ENCODE data around the gene FKBP4.

FKBP4 gene

DNA sequence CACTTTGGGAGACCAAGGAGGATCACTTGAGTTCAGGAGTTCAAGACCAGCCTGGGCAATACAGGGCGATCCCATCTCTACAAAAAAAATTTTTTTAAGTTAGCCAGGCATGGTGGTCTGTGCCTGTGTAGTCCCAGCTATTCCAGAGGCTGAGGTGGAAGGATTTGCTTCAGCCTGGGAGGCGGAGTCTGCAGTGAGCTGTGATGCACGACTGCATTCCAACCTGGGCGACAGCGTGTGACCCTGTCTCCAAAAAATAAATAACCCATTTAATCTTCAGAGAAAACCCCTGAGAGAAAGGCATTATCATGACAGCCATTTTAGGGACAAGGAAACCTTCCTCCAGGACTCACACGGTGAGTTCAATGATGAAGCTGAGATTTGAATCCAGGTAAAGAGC lies 3.7 kb upstream of the FKBP4 start:
- Histone ChIP-seq H2AK5ac (ENCODE audit: low read length) (no peak overlapping the region), H3K27me3 (ENCODE audit: insufficient read depth, low read length) (no peaks in the 10 kb centered on the region), H2BK120ac (ENCODE audit: insufficient read depth, low read length, poor library complexity) (no peak overlapping the region), H4K12ac (ENCODE audit: low read depth, low read length) (no peak overlapping the region), H3K4ac (ENCODE audit: low read depth, low read length) (no peak overlapping the region), H2AFZ (ENCODE audit: insufficient read depth, low read length, poor library complexity) (no peak overlapping the region), H3K79me2 (ENCODE audit: control insufficient read depth, insufficient read depth, low read length, poor library complexity) (peaks cover 7% of the 10 kb centered on the region), H2BK5ac (ENCODE audit: low read depth, low read length, poor library complexity) (no peak overlapping the region), H3K27ac (ENCODE audit: low read depth, low read length) (no peak overlapping the region), H3K79me1 (ENCODE audit: low read length) (peaks cover 11% of the 10 kb centered on the region), H3K23ac (ENCODE audit: low read length) (no peak overlapping the region), H3K4me1 (ENCODE audit: control insufficient read depth in 1 of 2, insufficient read depth in 2 of 2, low read length in 2 of 2) (peaks cover 2 to 7% of the 10 kb centered on the region in 2 experiments), H2BK12ac (ENCODE audit: low read length) (no peak overlapping the region), H3K36me3 (ENCODE audit: control insufficient read depth in 1 of 2, insufficient read depth in 2 of 2, low read length in 2 of 2) (no peaks in the 10 kb centered on the region), H3K4me2 (ENCODE audit: low read length) (no peak overlapping the region), H3K9ac (ENCODE audit: low read length) (no peak overlapping the region), H4K91ac (ENCODE audit: low read depth, low read length) (no peak overlapping the region), H3K4me3 (ENCODE audit: low read depth, low read length) (no peak overlapping the region), H3K14ac (ENCODE audit: low read length) (no peak overlapping the region), H4K8ac (ENCODE audit: low read depth, low read length) (no peak overlapping the region), H3K9me3 (ENCODE audit: insufficient read depth, low read depth, low read length) (no peaks in the 10 kb centered on the region), H3K18ac (ENCODE audit: low read length) (no peak overlapping the region)
- DNase-seq: no peak
- no CpG with 5 or more reads among the region's 6 CpGs for WGBS (ENCODE audit: extremely low coverage, insufficient coverage, insufficient read length)

DNA sequence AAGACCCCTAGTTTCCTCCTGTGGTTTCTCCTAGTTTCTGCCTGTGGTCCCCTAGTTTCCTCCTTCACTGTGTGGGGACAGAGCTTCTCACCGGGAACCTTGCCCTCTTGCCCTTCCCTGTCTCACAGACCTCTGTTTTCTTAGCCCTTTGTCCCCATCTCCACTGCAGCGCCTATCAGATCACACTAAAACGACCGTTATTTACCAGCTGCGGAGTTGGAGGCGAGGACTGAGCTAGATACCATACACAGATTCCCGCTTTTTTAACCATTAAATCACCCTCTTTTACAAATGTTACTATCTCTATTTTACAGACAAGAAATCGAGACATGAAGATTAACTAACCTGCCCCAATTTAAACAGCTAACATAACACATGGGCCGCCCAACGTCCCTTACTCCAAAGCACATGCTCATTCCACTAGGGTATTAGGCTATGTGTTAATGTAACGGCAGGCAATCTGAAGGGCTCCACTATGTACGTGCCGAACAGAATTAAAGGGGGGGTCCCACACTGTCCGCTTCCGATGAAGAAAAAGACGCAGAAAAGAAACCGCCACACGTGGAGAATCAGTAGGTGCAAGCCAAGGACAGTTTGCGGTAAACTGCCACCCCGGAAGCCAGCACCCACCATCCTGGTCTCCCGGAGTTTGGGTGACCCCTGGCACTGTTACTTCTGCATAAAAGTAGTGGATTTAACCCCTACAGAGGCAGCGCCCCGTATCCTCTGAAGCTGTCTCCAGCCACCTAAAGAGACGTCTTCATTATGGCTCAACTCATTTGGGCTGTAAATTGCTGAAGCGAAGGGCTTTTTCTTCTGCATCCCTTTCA lies 1.9 kb upstream of the FKBP4 start:
- Histone ChIP-seq H3K79me2 (ENCODE audit: control insufficient read depth, insufficient read depth, low read length, poor library complexity) (peaks cover 8% of the 10 kb centered on the region), H3K4me1 (ENCODE audit: control insufficient read depth in 1 of 2, insufficient read depth in 2 of 2, low read length in 2 of 2) (peaks cover 2 to 8% of the 10 kb centered on the region in 2 experiments), H3K27ac (ENCODE audit: low read depth, low read length) (no peak overlapping the region), H3K36me3 (ENCODE audit: control insufficient read depth in 1 of 2, insufficient read depth in 2 of 2, low read length in 2 of 2) (peaks cover 8 to 9% of the 10 kb centered on the region in 2 experiments), H3K9ac (ENCODE audit: low read length) (no peak overlapping the region), H3K4me2 (ENCODE audit: low read length) (no peak overlapping the region), H3K27me3 (ENCODE audit: insufficient read depth, low read length) (no peaks in the 10 kb centered on the region), H2BK120ac (ENCODE audit: insufficient read depth, low read length, poor library complexity) (no peak overlapping the region), H3K79me1 (ENCODE audit: low read length) (peaks cover 12% of the 10 kb centered on the region), H3K18ac (ENCODE audit: low read length) (no peak overlapping the region), H3K23ac (ENCODE audit: low read length) (no peak overlapping the region), H3K4me3 (ENCODE audit: low read depth, low read length) (no peak overlapping the region), H2AK5ac (ENCODE audit: low read length) (no peak overlapping the region), H3K4ac (ENCODE audit: low read depth, low read length) (no peak overlapping the region), H2BK5ac (ENCODE audit: low read depth, low read length, poor library complexity) (no peak overlapping the region), H4K8ac (ENCODE audit: low read depth, low read length) (no peak overlapping the region), H3K9me3 (ENCODE audit: insufficient read depth, low read depth, low read length) (no peaks in the 10 kb centered on the region), H2AFZ (ENCODE audit: insufficient read depth, low read length, poor library complexity) (no peak overlapping the region), H3K14ac (ENCODE audit: low read length) (no peak overlapping the region), H2BK12ac (ENCODE audit: low read length) (no peak overlapping the region), H4K12ac (ENCODE audit: low read depth, low read length) (no peak overlapping the region), H4K91ac (ENCODE audit: low read depth, low read length) (no peak overlapping the region)
- 100% methylated on average over 1 of the region's 25 CpGs for WGBS (ENCODE audit: extremely low coverage, insufficient coverage, insufficient read length)
- DNase-seq: no peak

DNA sequence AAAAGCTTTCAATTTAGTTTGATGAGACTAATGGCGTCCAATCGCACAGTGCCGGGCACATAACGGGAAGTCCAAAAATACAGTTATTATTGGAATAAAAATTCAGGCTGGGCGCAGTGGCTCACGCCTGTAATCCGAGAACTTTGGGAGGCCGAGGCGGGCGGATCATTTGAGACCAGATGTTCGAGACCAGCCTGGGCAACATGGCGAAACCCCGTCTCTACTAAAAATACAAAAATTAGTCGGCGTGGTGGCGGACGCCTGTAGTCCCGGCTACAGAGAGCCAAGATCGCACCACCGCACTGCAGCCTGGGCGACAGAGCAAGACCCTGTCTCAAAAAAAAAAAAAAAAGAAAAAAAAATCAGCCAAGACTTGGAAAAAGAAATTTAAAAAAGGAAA lies 1.2 kb upstream of the FKBP4 start:
- Histone ChIP-seq H3K18ac (ENCODE audit: low read length) (no peak overlapping the region), H4K8ac (ENCODE audit: low read depth, low read length) (no peak overlapping the region), H2AK5ac (ENCODE audit: low read length) (no peak overlapping the region), H3K4me1 (ENCODE audit: control insufficient read depth in 1 of 2, insufficient read depth in 2 of 2, low read length in 2 of 2) (peaks cover 2 to 8% of the 10 kb centered on the region in 2 experiments), H3K79me2 (ENCODE audit: control insufficient read depth, insufficient read depth, low read length, poor library complexity) (peaks cover 8% of the 10 kb centered on the region), H2BK120ac (ENCODE audit: insufficient read depth, low read length, poor library complexity) (no peak overlapping the region), H3K36me3 (ENCODE audit: control insufficient read depth in 1 of 2, insufficient read depth in 2 of 2, low read length in 2 of 2) (peaks cover 12 to 16% of the 10 kb centered on the region in 2 experiments), H3K27ac (ENCODE audit: low read depth, low read length) (no peak overlapping the region), H2BK12ac (ENCODE audit: low read length) (no peak overlapping the region), H3K79me1 (ENCODE audit: low read length) (peaks cover 12% of the 10 kb centered on the region), H3K27me3 (ENCODE audit: insufficient read depth, low read length) (no peaks in the 10 kb centered on the region), H3K23ac (ENCODE audit: low read length) (no peak overlapping the region), H4K12ac (ENCODE audit: low read depth, low read length) (no peak overlapping the region), H3K4me3 (ENCODE audit: low read depth, low read length) (no peak overlapping the region), H2BK5ac (ENCODE audit: low read depth, low read length, poor library complexity) (no peak overlapping the region), H3K4me2 (ENCODE audit: low read length) (no peak overlapping the region), H3K9ac (ENCODE audit: low read length) (no peak overlapping the region), H3K14ac (ENCODE audit: low read length) (no peak overlapping the region), H4K91ac (ENCODE audit: low read depth, low read length) (no peak overlapping the region), H3K4ac (ENCODE audit: low read depth, low read length) (no peak overlapping the region), H3K9me3 (ENCODE audit: insufficient read depth, low read depth, low read length) (no peaks in the 10 kb centered on the region), H2AFZ (ENCODE audit: insufficient read depth, low read length, poor library complexity) (no peak overlapping the region)
- WGBS (ENCODE audit: extremely low coverage, insufficient coverage, insufficient read length): no CpG with 5 or more reads among the region's 21 CpGs
- no peak for DNase-seq

DNA sequence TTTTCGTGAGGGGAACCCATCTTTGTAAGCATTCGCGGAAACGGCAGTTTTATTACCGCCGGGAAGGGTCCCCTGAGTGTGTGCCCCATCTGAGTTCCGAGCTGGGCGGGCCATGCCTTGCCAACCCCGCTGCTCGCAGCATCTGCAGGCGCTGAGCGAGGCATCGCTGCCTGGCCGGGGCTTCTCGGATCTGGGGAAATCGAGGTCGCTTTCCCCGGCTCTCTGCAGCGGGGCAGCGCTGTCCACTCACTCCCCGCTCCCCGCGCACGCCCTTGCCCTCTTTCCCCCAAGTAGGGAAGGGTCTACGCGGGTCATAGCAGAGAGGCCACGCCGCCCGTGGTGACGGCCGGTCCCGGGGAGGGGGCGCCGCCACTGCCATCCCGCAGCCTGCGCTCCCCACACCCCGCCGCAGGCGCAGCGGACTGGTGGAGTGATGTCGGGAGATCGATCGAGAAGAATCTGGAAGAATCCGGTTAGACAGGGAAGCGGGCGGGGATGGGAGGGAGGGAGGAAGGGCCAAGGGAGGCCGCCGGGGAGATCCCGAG lies 507 bp upstream of the FKBP4 start:
- no CpG with 5 or more reads among the region's 49 CpGs for WGBS (ENCODE audit: extremely low coverage, insufficient coverage, insufficient read length)
- peak overlapping the region; percentile 44 for H3K4ac ChIP-seq (ENCODE audit: low read depth, low read length)
- peaks cover 2 to 8% of the 10 kb centered on the region in 2 experiments for H3K4me1 ChIP-seq (ENCODE audit: control insufficient read depth in 1 of 2, insufficient read depth in 2 of 2, low read length in 2 of 2)
- H3K36me3 ChIP-seq (ENCODE audit: control insufficient read depth in 1 of 2, insufficient read depth in 2 of 2, low read length in 2 of 2): peaks cover 17 to 23% of the 10 kb centered on the region in 2 experiments
- H3K23ac ChIP-seq (ENCODE audit: low read length): no peak overlapping the region
- peak overlapping the region; percentile 4 for H4K12ac ChIP-seq (ENCODE audit: low read depth, low read length)
- H3K79me1 ChIP-seq (ENCODE audit: low read length): peaks cover 12% of the 10 kb centered on the region
- H2AFZ ChIP-seq (ENCODE audit: insufficient read depth, low read length, poor library complexity): peak overlapping the region; percentile 92
- H4K8ac ChIP-seq (ENCODE audit: low read depth, low read length): peak overlapping the region; percentile 68
- peak overlapping the region; percentile 59 for H4K91ac ChIP-seq (ENCODE audit: low read depth, low read length)
- no peaks in the 10 kb centered on the region for H3K27me3 ChIP-seq (ENCODE audit: insufficient read depth, low read length)
- peak overlapping the region; percentile 52 for H2BK120ac ChIP-seq (ENCODE audit: insufficient read depth, low read length, poor library complexity)
- H3K9me3 ChIP-seq (ENCODE audit: insufficient read depth, low read depth, low read length): no peaks in the 10 kb centered on the region
- H2AK5ac ChIP-seq (ENCODE audit: low read length): no peak overlapping the region
- H3K9ac ChIP-seq (ENCODE audit: low read length): peak overlapping the region; percentile 0
- H3K14ac ChIP-seq (ENCODE audit: low read length): peak overlapping the region; percentile 69
- H3K4me2 ChIP-seq (ENCODE audit: low read length): peak overlapping the region; percentile 94
- peak overlapping the region; percentile 25 for H2BK12ac ChIP-seq (ENCODE audit: low read length)
- peak overlapping the region; percentile 48 for H3K18ac ChIP-seq (ENCODE audit: low read length)
- no peak overlapping the region for H2BK5ac ChIP-seq (ENCODE audit: low read depth, low read length, poor library complexity)
- H3K79me2 ChIP-seq (ENCODE audit: control insufficient read depth, insufficient read depth, low read length, poor library complexity): peaks cover 8% of the 10 kb centered on the region
- H3K4me3 ChIP-seq (ENCODE audit: low read depth, low read length): peak overlapping the region; percentile 71
- no peak overlapping the region for H3K27ac ChIP-seq (ENCODE audit: low read depth, low read length)
- peak in 1 of 2 donors; percentile 5 for DNase-seq

Measured in trophoblast cell (in vitro differentiated cells and primary cell).